CD4-positive, alpha-beta T cell (primary cell): ENCODE measurements around the gene GABRA6. TPM values are rescaled to one million over a fixed set of nuclear protein-coding genes. Genes with fewer than 3 reads are reported as not detected.

ENCODE experiments used
- ATAC-seq: fragments of 200-7000 bp; cut with Tn5 transposase; one replicate; pipeline ENCODE4 v1.10.0; 2022; ENCODE audit warnings: mild to moderate bottlenecking; ENCODE audit not compliant: poor library complexity
- CTCF ChIA-PET: fragments of 350-600 bp; sonication (Branson Sonifier 250); formaldehyde crosslinking; loops from one replicate; lab custom pipeline; 2021; ENCODE audit warnings: antibody characterized with exemption, inconsistent platforms; lab: Charles Lee
- POLR2A ChIA-PET: fragments of 350-600 bp; sonication (Branson Sonifier 250); formaldehyde crosslinking; loops from one replicate; lab custom pipeline; 2021; ENCODE audit warnings: antibody characterized with exemption, inconsistent platforms; lab: Charles Lee
- DNase-seq, 14 experiments: peaks; one replicate each; pipeline ENCODE4 v3.0.0-alpha.2; 2013 to 2020; ENCODE audit warnings: mixed read lengths in 2 of 14
- H3K27ac ChIP-seq, 2 donors: one replicate each; pipeline versions ENCODE4 v1.5.1 to v1.7.0; 2013; ENCODE audit warnings: low read length in 2 of 2, low read depth in 1 of 2, mild to moderate bottlenecking in 1 of 2
- H3K27me3 ChIP-seq, 2 experiments: 1 replicate in 1 of 2; 2 replicates in 1 of 2; pipeline versions ENCODE4 v1.6.1 to v1.7.0; 2013; ENCODE audit warnings: low read length in 2 of 2, control low read depth in 1 of 2, mild to moderate bottlenecking in 1 of 2, moderate library complexity in 1 of 2; ENCODE audit not compliant: insufficient read depth in 2 of 2, control insufficient read depth in 1 of 2
- H3K36me3 ChIP-seq: one replicate; pipeline ENCODE4 v1.6.1; 2013; ENCODE audit warnings: low read length, control low read depth; ENCODE audit not compliant: insufficient read depth
- H3K4me1 ChIP-seq: one replicate; pipeline ENCODE4 v1.6.1; 2013; ENCODE audit warnings: low read length, control low read depth; ENCODE audit not compliant: insufficient read depth
- H3K4me3 ChIP-seq: one replicate; pipeline ENCODE4 v1.5.1; 2013; ENCODE audit warnings: mild to moderate bottlenecking, low read length, moderate library complexity
- H3K9me3 ChIP-seq, 2 experiments: 1 replicate in 1 of 2; 2 replicates in 1 of 2; pipeline versions ENCODE4 v1.6.1 to v1.7.0; 2013; ENCODE audit warnings: low read length in 2 of 2, mild to moderate bottlenecking in 2 of 2, control low read depth in 1 of 2, moderate library complexity in 1 of 2; ENCODE audit not compliant: control insufficient read depth in 1 of 2, insufficient read depth in 1 of 2
- H3K27ac Mint-ChIP-seq: one replicate; pipeline ENCODE4 v1.8.0; 2020; ENCODE audit warnings: mixed read lengths
- H3K27me3 Mint-ChIP-seq: one replicate; pipeline ENCODE4 v1.8.0; 2021; ENCODE audit warnings: mixed read lengths
- H3K36me3 Mint-ChIP-seq: one replicate; pipeline ENCODE4 v1.8.0; 2021; ENCODE audit warnings: low read depth, mixed read lengths
- H3K4me1 Mint-ChIP-seq: one replicate; pipeline ENCODE4 v1.8.0; 2021; ENCODE audit warnings: low read depth, mixed read lengths
- H3K4me3 Mint-ChIP-seq: one replicate; pipeline ENCODE4 v1.8.0; 2020; ENCODE audit warnings: mild to moderate bottlenecking, mixed read lengths
- H3K9me3 Mint-ChIP-seq: one replicate; pipeline ENCODE4 v1.8.0; 2020; ENCODE audit warnings: mixed read lengths
- CTCF ChIP-seq: fragments of 200-600 bp; IDR thresholded peaks from one replicate; pipeline ENCODE4 v1.8.0; 2022; ENCODE audit warnings: antibody characterized with exemption, mild to moderate bottlenecking
- intact Hi-C, 2 experiments: fragments of 100-400 bp; cut with DNase I in 1 of 2; cut with micrococcal nuclease in 1 of 2; formaldehyde crosslinking; loops; one replicate each; pipeline versions ENCODE4 v1.15.1 to v1.9.0; 2023 to 2025; cut with DNase I, micrococcal nuclease
- total RNA-seq, 174 experiments: library from RNA in 2 of 174; stranded (reverse) in 2 of 174; gene quantifications; one replicate each; pipeline ENCODE4 v1.2.3 and lab custom pipeline; 2021 to 2026

Gene GABRA6
- total RNA-seq, 2 experiments from 2014 or later: not detected

- no peak overlapping the region for H3K4me3 Mint-ChIP-seq
- ChIA-PET CTCF (no interaction called here), POLR2A (no interaction called here)
- H3K4me1 Mint-ChIP-seq: no peaks in the 10 kb centered on the region
- TF ChIP-seq CTCF: no peak
- H3K27me3 ChIP-seq: no peaks in the 10 kb centered on the region
- no peak overlapping the region for H3K27ac Mint-ChIP-seq
- intact Hi-C loops: no loop called here
- no peak overlapping the region for H3K4me3 ChIP-seq
- no peaks in the 10 kb centered on the region for H3K36me3 Mint-ChIP-seq
- no peak overlapping the region for H3K27ac ChIP-seq
- DNase-seq: no peak
- H3K9me3 Mint-ChIP-seq: no peaks in the 10 kb centered on the region
- ATAC-seq: no peak
- no peaks in the 10 kb centered on the region for H3K36me3 ChIP-seq
- H3K4me1 ChIP-seq: no peaks in the 10 kb centered on the region
- no peaks in the 10 kb centered on the region for H3K27me3 Mint-ChIP-seq
- H3K9me3 ChIP-seq: peaks cover 0 to 3% of the 10 kb centered on the region in 2 experiments
Measured at GRCh38 chr5:161687316-161687715, 1.8 kb downstream of the GABRA6 start.

GRCh38 chr5:161691911-161692310 lies 6.4 kb downstream of the GABRA6 start:
- DNase-seq (no peak), ATAC-seq (no peak)
- no peaks in the 10 kb centered on the region for H3K27me3 ChIP-seq
- H3K4me1 Mint-ChIP-seq: no peaks in the 10 kb centered on the region
- H3K27ac Mint-ChIP-seq: no peak overlapping the region
- no peak overlapping the region for H3K27ac ChIP-seq
- no peaks in the 10 kb centered on the region for H3K4me1 ChIP-seq
- intact Hi-C loops: no loop called here
- no peaks in the 10 kb centered on the region for H3K27me3 Mint-ChIP-seq
- CTCF ChIA-PET: no interaction called here
- H3K36me3 Mint-ChIP-seq: no peaks in the 10 kb centered on the region
- no peak overlapping the region for H3K4me3 ChIP-seq
- no peak for TF ChIP-seq CTCF
- no peaks in the 10 kb centered on the region for H3K36me3 ChIP-seq
- POLR2A ChIA-PET: no interaction called here
- H3K4me3 Mint-ChIP-seq: no peak overlapping the region
- H3K9me3 Mint-ChIP-seq: no peaks in the 10 kb centered on the region
- peaks cover 0 to 3% of the 10 kb centered on the region in 2 experiments for H3K9me3 ChIP-seq

- H3K36me3 Mint-ChIP-seq: no peaks in the 10 kb centered on the region
- POLR2A ChIA-PET: no interaction called here
- CTCF ChIA-PET: no interaction called here
- H3K4me1 Mint-ChIP-seq: no peaks in the 10 kb centered on the region
- no peaks in the 10 kb centered on the region for H3K4me1 ChIP-seq
- no peak overlapping the region for H3K27ac ChIP-seq
- H3K9me3 ChIP-seq: peaks cover 0 to 3% of the 10 kb centered on the region in 2 experiments
- DNase-seq: no peak
- intact Hi-C loops: no loop called here
- no peaks in the 10 kb centered on the region for H3K27me3 Mint-ChIP-seq
- no peak overlapping the region for H3K4me3 ChIP-seq
- H3K4me3 Mint-ChIP-seq: no peak overlapping the region
- no peaks in the 10 kb centered on the region for H3K27me3 ChIP-seq
- TF ChIP-seq CTCF: no peak
- no peak overlapping the region for H3K27ac Mint-ChIP-seq
- no peak for ATAC-seq
- no peaks in the 10 kb centered on the region for H3K36me3 ChIP-seq
- H3K9me3 Mint-ChIP-seq: peaks cover 2% of the 10 kb centered on the region
Measured at GRCh38 chr5:161697001-161697400, 11.5 kb downstream of the GABRA6 start.
